ENCODE data around the gene KAZN. TPM values are rescaled to one million over a fixed set of nuclear protein-coding genes. Genes with fewer than 3 reads are reported as not detected.

Gene KAZN
- polyA plus RNA-seq, 1 experiment: 3.7 TPM

- no peak for DNase-seq (ENCODE audit: low read depth, low spot score)
- TF ChIP-seq CTCF (IDR thresholded peaks at IDR 0.05; ENCODE audit: low read depth, low read length): no peak
- Histone ChIP-seq H3K27me3 (ENCODE audit: control insufficient read depth, insufficient read depth, low read length) (peaks cover 3% of the 10 kb centered on the region), H3K27ac (ENCODE audit: low read depth, low read length) (no peak overlapping the region), H3K9me3 (ENCODE audit: control insufficient read depth, insufficient read depth, low read length) (no peaks in the 10 kb centered on the region), H3K4me3 (ENCODE audit: low read depth, low read length) (no peak overlapping the region)
- ChIA-PET CTCF (no interaction called here), POLR2A (no interaction called here)
These were observed 99.8 kb downstream of the KAZN start for GRCh38 chr1:14698314-14698713.

DNA sequence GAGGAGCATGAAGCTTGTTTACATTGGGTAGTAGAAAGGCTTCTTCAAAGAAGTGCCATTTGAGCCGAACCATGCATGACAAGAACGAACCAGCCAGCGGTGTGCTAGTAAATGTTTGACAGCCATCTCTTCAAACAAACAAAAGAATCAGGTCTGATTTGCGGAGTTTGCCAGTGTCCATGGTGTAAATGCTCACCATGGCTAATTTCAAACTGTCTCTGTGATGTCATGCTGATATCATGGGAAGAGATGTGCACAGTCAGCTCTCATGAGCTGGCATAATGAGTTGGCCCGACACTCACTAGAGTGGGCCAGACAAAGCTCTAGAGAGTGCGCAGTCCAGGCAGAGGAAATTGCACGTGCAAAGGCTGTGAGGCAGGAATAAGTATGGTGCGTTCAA is 101.1 kb downstream of the KAZN start:
- Histone ChIP-seq H3K27ac (ENCODE audit: low read depth, low read length) (no peak overlapping the region), H3K4me3 (ENCODE audit: low read depth, low read length) (no peak overlapping the region), H3K9me3 (ENCODE audit: control insufficient read depth, insufficient read depth, low read length) (no peaks in the 10 kb centered on the region), H3K27me3 (ENCODE audit: control insufficient read depth, insufficient read depth, low read length) (no peaks in the 10 kb centered on the region)
- ChIA-PET POLR2A (no interaction called here), CTCF (no interaction called here)
- no peak for DNase-seq (ENCODE audit: low read depth, low spot score)
- no peak for TF ChIP-seq CTCF (IDR thresholded peaks at IDR 0.05; ENCODE audit: low read depth, low read length)

DNA sequence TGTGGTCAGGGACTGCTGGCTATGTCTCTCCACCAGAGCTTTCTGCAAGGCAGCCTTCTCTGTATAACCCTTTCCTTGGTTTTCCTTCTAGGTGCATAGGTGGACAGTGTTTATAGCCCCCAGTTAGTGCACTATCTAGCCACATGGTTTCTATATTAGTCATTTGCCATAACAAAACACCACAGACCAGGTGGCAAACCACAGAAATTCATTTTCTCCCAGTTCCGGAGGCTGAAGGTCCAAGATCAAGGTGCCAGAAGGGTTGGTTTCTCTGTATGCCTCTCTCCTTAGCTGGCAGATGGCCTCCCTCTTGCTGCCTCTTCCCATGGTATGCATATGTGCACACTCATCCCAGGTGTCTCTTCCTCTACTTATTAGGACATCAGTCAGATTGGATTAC is 106.4 kb downstream of the KAZN start:
- Histone ChIP-seq H3K27me3 (ENCODE audit: control insufficient read depth, insufficient read depth, low read length) (peaks cover 2% of the 10 kb centered on the region), H3K4me3 (ENCODE audit: low read depth, low read length) (no peak overlapping the region), H3K9me3 (ENCODE audit: control insufficient read depth, insufficient read depth, low read length) (no peaks in the 10 kb centered on the region), H3K27ac (ENCODE audit: low read depth, low read length) (no peak overlapping the region)
- CTCF ChIA-PET: no interaction called here
- no peak for TF ChIP-seq CTCF (IDR thresholded peaks at IDR 0.05; ENCODE audit: low read depth, low read length)
- POLR2A ChIA-PET: no interaction called here
- no peak for DNase-seq (ENCODE audit: low read depth, low spot score)

DNA sequence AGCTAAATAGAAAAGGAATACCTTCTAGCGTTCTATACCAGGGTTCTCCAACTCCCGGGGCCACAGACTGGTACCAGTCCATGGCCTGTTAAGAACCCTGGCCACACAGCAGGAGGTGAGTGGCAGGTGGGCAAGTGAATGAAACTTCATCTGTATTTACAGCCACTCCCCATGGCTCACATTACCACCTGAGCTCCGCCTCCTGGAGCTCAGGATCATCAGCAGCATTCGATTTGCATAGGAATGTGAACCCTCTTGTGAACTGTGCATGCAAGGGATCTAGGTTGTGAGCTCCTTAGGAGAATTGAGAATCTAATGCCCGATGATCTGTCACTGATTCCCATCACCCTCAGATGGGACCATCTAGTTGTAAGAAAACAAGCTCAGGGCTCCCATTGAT is 107.3 kb downstream of the KAZN start:
- Histone ChIP-seq H3K27ac (ENCODE audit: low read depth, low read length) (no peak overlapping the region), H3K4me3 (ENCODE audit: low read depth, low read length) (no peak overlapping the region), H3K27me3 (ENCODE audit: control insufficient read depth, insufficient read depth, low read length) (peaks cover 2% of the 10 kb centered on the region), H3K9me3 (ENCODE audit: control insufficient read depth, insufficient read depth, low read length) (no peaks in the 10 kb centered on the region)
- TF ChIP-seq CTCF (IDR thresholded peaks at IDR 0.05; ENCODE audit: low read depth, low read length): no peak
- ChIA-PET POLR2A (no interaction called here), CTCF (no interaction called here)
- DNase-seq (ENCODE audit: low read depth, low spot score): no peak

DNA sequence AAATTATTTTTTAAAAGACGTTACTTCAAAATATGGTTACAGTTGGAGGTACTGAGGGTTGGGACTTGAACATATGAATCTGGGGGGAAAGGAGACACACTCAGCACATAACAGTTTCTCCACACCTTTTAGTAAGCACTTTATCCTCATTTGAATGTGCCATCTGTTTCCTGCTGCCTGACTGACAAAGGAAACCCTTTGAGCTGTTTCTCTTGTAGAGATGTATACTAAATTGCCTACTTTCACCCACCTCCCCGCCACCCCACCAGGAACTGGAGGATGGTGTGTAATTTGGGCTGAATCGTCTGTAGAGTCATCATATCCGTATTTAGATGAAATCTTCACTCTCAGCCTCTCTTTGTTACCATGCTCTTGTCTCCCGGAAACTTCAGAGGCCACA is 108.1 kb downstream of the KAZN start:
- Histone ChIP-seq H3K27ac (ENCODE audit: low read depth, low read length) (no peak overlapping the region), H3K4me3 (ENCODE audit: low read depth, low read length) (no peak overlapping the region), H3K9me3 (ENCODE audit: control insufficient read depth, insufficient read depth, low read length) (no peaks in the 10 kb centered on the region), H3K27me3 (ENCODE audit: control insufficient read depth, insufficient read depth, low read length) (peaks cover 2% of the 10 kb centered on the region)
- no peak for TF ChIP-seq CTCF (IDR thresholded peaks at IDR 0.05; ENCODE audit: low read depth, low read length)
- ChIA-PET CTCF (no interaction called here), POLR2A (no interaction called here)
- no peak for DNase-seq (ENCODE audit: low read depth, low spot score)
